Keratinocyte (primary cell): ENCODE measurements around the gene KRT3. TPM values are rescaled to one million over a fixed set of nuclear protein-coding genes. Genes with fewer than 3 reads are reported as not detected.

Source experiments
- DNase-seq: peaks from one replicate; pipeline ENCODE4 v3.0.0-alpha.2; 2011; ENCODE audit warnings: low read depth, missing footprints, low spot score
- FAIRE-seq: peaks from 2 replicates; lab custom pipeline; 2011; peaks lifted over from hg19 to GRCh38; lab: Jason Lieb, UNC
- H2AFZ ChIP-seq: 2 replicates; pipeline ENCODE4 v1.6.0; 2012; ENCODE audit warnings: low read length, control low read depth, inconsistent platforms; ENCODE audit not compliant: control insufficient read depth
- H3K27ac ChIP-seq: 2 replicates; pipeline ENCODE4 v1.5.1; 2011; ENCODE audit warnings: low read length; ENCODE audit not compliant: control insufficient read depth, insufficient read depth
- H3K27me3 ChIP-seq: 3 replicates; pipeline ENCODE4 v1.6.0; 2011; ENCODE audit warnings: low read length; ENCODE audit not compliant: control insufficient read depth, insufficient read depth; ENCODE audit errors: extremely low read depth
- H3K36me3 ChIP-seq, 2 experiments: 2 replicates in 1 of 2; 3 replicates in 1 of 2; pipeline ENCODE4 v1.5.1; 2011; ENCODE audit warnings: low read length in 2 of 2, mild to moderate bottlenecking in 1 of 2; ENCODE audit not compliant: control insufficient read depth in 2 of 2, insufficient read depth in 2 of 2; ENCODE audit errors: extremely low read depth in 1 of 2
- H3K4me1 ChIP-seq: 3 replicates; pipeline ENCODE4 v1.5.1; 2011; ENCODE audit warnings: low read length; ENCODE audit not compliant: control insufficient read depth, insufficient read depth; ENCODE audit errors: extremely low read depth
- H3K4me2 ChIP-seq: 3 replicates; pipeline ENCODE4 v1.6.0; 2011; ENCODE audit warnings: low read depth, low read length; ENCODE audit not compliant: control insufficient read depth, insufficient read depth; ENCODE audit errors: extremely low read depth
- H3K4me3 ChIP-seq, 3 experiments: fragments of 200-600 bp in 1 of 3; sonication (generic) in 1 of 3; 2 replicates in 2 of 3; 3 replicates in 1 of 3; pipeline ENCODE4 v1.5.1; 2011 to 2016; ENCODE audit warnings: low read length in 3 of 3, mild to moderate bottlenecking in 3 of 3, control low read depth in 2 of 3, inconsistent platforms in 1 of 3, low read depth in 1 of 3, mixed read lengths in 1 of 3, mixed run types in 1 of 3, moderate library complexity in 1 of 3; ENCODE audit not compliant: control insufficient read depth in 2 of 3, insufficient read depth in 2 of 3; ENCODE audit errors: extremely low read depth in 1 of 3
- H3K79me2 ChIP-seq: 2 replicates; pipeline ENCODE4 v1.6.0; 2012; ENCODE audit warnings: low read length; ENCODE audit not compliant: control insufficient read depth, insufficient read depth
- H3K9ac ChIP-seq: 3 replicates; pipeline ENCODE4 v1.6.0; 2011; ENCODE audit warnings: low read length; ENCODE audit not compliant: control insufficient read depth, insufficient read depth; ENCODE audit errors: extremely low read depth
- H3K9me1 ChIP-seq: 3 replicates; pipeline ENCODE4 v1.6.0; 2011; ENCODE audit warnings: low read length; ENCODE audit not compliant: control insufficient read depth, insufficient read depth; ENCODE audit errors: extremely low read depth
- H3K9me3 ChIP-seq: 2 replicates; pipeline ENCODE4 v1.5.1; 2012; ENCODE audit warnings: low read depth, low read length; ENCODE audit not compliant: control insufficient read depth
- H4K20me1 ChIP-seq: 3 replicates; pipeline ENCODE4 v1.6.0; 2011; ENCODE audit warnings: low read length; ENCODE audit not compliant: control insufficient read depth, insufficient read depth; ENCODE audit errors: extremely low read depth
- EZH2 ChIP-seq: IDR thresholded peaks from one replicate; pipeline ENCODE4 v1.6.1; 2012; ENCODE audit warnings: inconsistent platforms, mild to moderate bottlenecking, low read length, moderate library complexity
- dilution Hi-C: fragments of 300-500 bp; cut with MboI; formaldehyde crosslinking; loops from one replicate; pipeline ENCODE4 v1.7.0; 2020; ENCODE audit warnings: low sequenced_read_pairs; ENCODE audit not compliant: extremely low pct_ligation_motif_present
- polyA plus RNA-seq, 5 experiments: library from polyadenylated mRNA; depleted of rRNA in 3 of 5; stranded (reverse) in 3 of 5; stranded (forward) in 1 of 5; unstranded in 1 of 5; fragments of >200 nt; gene quantifications; 1 replicate in 1 of 5; 2 replicates in 3 of 5; 3 replicates in 1 of 5; pipeline versions ENCODE4 v1.2.1 to v1.2.3, GENCODE V29; 2011 to 2012; ENCODE audit warnings: missing spikeins in 2 of 5, low read depth in 1 of 5, low replicate concordance in 1 of 5
- TF ChIP-seq, protein P1 (sequence below), 3 experiments: IDR thresholded peaks in 1 of 3; conservative IDR thresholded peaks in 1 of 3; optimal IDR thresholded peaks in 1 of 3; 2 replicates in 2 of 3; 3 replicates in 1 of 3; pipeline versions ENCODE3 to v1.5.1; 2011; ENCODE audit warnings: low read length in 3 of 3, mild to moderate bottlenecking in 3 of 3, moderate library complexity in 2 of 3, control low read depth in 1 of 3, inconsistent platforms in 1 of 3; ENCODE audit not compliant: insufficient read depth in 2 of 3; ENCODE audit errors: extremely low read depth in 1 of 3

KRT3 gene
- polyA plus RNA-seq, 1 donor (not counting 4 experiments of a cell fraction or from before 2014, with no cell fraction given), result 0.29 TPM

DNA sequence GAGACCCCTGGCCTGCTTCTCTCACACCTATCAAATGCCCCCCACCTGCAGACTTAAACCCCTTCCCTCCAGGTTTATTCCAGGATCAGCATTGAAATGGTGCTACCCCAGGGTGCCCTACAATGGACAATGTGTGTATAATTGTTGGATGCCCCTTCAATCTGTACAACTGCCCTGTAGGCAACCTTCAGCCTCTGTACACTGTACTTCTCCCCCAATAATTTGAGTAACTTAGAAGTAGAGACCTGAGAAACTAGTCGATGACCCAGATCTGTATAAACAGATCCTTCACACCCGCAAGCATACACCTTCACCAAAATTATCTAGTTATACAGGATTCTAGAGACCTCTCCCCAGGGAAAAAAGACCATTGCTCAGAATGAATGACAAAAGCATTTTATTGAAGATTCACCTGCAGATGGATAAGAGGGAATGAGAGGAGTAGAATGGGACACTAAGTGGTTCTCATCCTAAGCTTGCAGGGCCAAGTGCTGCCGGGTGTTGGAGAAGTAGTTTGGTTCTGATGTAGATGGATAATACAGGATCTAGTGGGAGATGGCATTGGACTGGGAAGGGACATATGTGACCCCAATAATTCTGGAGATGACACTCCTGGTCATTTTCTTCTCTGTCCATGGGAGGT, 10.4 kb upstream of the KRT3 start:
- TF ChIP-seq, protein P1, sequence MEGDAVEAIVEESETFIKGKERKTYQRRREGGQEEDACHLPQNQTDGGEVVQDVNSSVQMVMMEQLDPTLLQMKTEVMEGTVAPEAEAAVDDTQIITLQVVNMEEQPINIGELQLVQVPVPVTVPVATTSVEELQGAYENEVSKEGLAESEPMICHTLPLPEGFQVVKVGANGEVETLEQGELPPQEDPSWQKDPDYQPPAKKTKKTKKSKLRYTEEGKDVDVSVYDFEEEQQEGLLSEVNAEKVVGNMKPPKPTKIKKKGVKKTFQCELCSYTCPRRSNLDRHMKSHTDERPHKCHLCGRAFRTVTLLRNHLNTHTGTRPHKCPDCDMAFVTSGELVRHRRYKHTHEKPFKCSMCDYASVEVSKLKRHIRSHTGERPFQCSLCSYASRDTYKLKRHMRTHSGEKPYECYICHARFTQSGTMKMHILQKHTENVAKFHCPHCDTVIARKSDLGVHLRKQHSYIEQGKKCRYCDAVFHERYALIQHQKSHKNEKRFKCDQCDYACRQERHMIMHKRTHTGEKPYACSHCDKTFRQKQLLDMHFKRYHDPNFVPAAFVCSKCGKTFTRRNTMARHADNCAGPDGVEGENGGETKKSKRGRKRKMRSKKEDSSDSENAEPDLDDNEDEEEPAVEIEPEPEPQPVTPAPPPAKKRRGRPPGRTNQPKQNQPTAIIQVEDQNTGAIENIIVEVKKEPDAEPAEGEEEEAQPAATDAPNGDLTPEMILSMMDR (optimal IDR thresholded peaks at IDR 0.05 in 1 of 3, IDR thresholded peaks at IDR 0.05 in 1 of 3, conservative IDR thresholded peaks at IDR 0.05 in 1 of 3; ENCODE audit: extremely low read depth in 1 of 3, insufficient read depth in 2 of 3, low read length in 3 of 3), result no peak
- no peak for TF ChIP-seq EZH2
- DNase-seq (no peak), FAIRE-seq (no peak)
- H3K79me2 ChIP-seq, result no peaks in the 10 kb centered on the region
- H3K9me1 ChIP-seq, result no peaks in the 10 kb centered on the region
- peaks cover 18% of the 10 kb centered on the region for H3K27me3 ChIP-seq
- H3K4me1 ChIP-seq, result no peaks in the 10 kb centered on the region
- no peak overlapping the region for H3K4me3 ChIP-seq
- no peak overlapping the region for H3K9ac ChIP-seq
- no peak overlapping the region for H3K4me2 ChIP-seq
- dilution Hi-C loops, result no loop called here
- no peaks in the 10 kb centered on the region for H4K20me1 ChIP-seq
- H2AFZ ChIP-seq, result no peak overlapping the region
- H3K9me3 ChIP-seq, result no peaks in the 10 kb centered on the region
- no peaks in the 10 kb centered on the region for H3K36me3 ChIP-seq
- no peak overlapping the region for H3K27ac ChIP-seq

DNA sequence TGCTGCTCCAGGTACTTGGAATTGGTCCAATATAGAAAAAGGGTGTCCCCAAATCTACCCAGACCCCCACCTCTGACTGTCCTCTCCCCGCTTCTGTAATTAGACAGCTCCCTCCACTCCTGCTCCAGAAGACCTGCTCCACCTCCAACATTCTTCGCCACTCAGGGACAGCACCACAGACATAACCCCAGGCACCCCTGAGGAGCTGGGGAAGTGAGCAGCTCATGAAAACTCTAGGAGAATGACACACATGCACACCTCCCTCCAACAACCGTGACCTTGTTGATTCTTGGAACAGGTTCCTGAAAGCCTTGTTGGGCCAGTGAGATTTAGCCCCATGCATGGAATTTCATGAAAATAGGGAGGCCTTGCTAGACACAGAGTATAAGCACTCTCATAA, 9.8 kb upstream of the KRT3 start:
- DNase-seq (no peak), FAIRE-seq (no peak)
- H3K36me3 ChIP-seq, result no peaks in the 10 kb centered on the region
- H3K27ac ChIP-seq, result no peak overlapping the region
- H3K9me3 ChIP-seq, result no peaks in the 10 kb centered on the region
- dilution Hi-C loops, result no loop called here
- H2AFZ ChIP-seq, result no peak overlapping the region
- no peak overlapping the region for H3K9ac ChIP-seq
- TF ChIP-seq EZH2, result no peak
- TF ChIP-seq, protein P1 (optimal IDR thresholded peaks at IDR 0.05 in 1 of 3, IDR thresholded peaks at IDR 0.05 in 1 of 3, conservative IDR thresholded peaks at IDR 0.05 in 1 of 3; ENCODE audit: extremely low read depth in 1 of 3, insufficient read depth in 2 of 3, low read length in 3 of 3), result no peak
- H3K27me3 ChIP-seq, result peaks cover 18% of the 10 kb centered on the region
- H3K9me1 ChIP-seq, result no peaks in the 10 kb centered on the region
- no peaks in the 10 kb centered on the region for H3K4me1 ChIP-seq
- H3K4me3 ChIP-seq, result no peak overlapping the region
- H3K79me2 ChIP-seq, result no peaks in the 10 kb centered on the region
- H3K4me2 ChIP-seq, result no peak overlapping the region
- no peaks in the 10 kb centered on the region for H4K20me1 ChIP-seq
